Mesendoderm (in vitro differentiated cells): Measurements from ENCODE around the gene OR11H1. TPM values are rescaled to one million over a fixed set of nuclear protein-coding genes. Genes with fewer than 3 reads are reported as not detected.
"Not testable (repeated sequence)": the region's sequence is repeated elsewhere in the genome, so short reads cannot be mapped to it uniquely, and the experiment has no call there.

Experiments
- DNase-seq: peaks from one replicate; pipeline ENCODE4 v3.0.0; 2013
- H2AK5ac ChIP-seq: 2 replicates; pipeline ENCODE4 v1.6.1; 2013; ENCODE audit warnings: low read length, inconsistent platforms
- H2BK120ac ChIP-seq: 2 replicates; pipeline ENCODE4 v1.6.1; 2013; ENCODE audit warnings: low read depth, mild to moderate bottlenecking, low read length, moderate library complexity, mixed read lengths
- H2BK15ac ChIP-seq: replicated peaks from 2 replicates; pipeline ENCODE4 v1.6.1; 2013; ENCODE audit warnings: low read depth, mild to moderate bottlenecking, moderate library complexity
- H2BK5ac ChIP-seq: 2 replicates; pipeline ENCODE4 v1.6.1; 2013; ENCODE audit warnings: low read length, inconsistent platforms
- H3K18ac ChIP-seq: 2 replicates; pipeline ENCODE4 v1.6.1; 2013; ENCODE audit warnings: mild to moderate bottlenecking, low read length, mixed read lengths
- H3K23ac ChIP-seq: one replicate; pipeline ENCODE4 v1.6.1; 2013; ENCODE audit warnings: low read length
- H3K27ac ChIP-seq: 2 replicates; pipeline ENCODE4 v1.5.1; 2013; ENCODE audit warnings: low read depth, mild to moderate bottlenecking, inconsistent platforms, low read length, moderate library complexity
- H3K27me3 ChIP-seq: 2 replicates; pipeline ENCODE4 v1.6.1; 2013; ENCODE audit warnings: low read length, control low read depth, mild to moderate bottlenecking, inconsistent platforms; ENCODE audit not compliant: insufficient read depth, poor library complexity
- H3K36me3 ChIP-seq: 2 replicates; pipeline ENCODE4 v1.6.1; 2013; ENCODE audit warnings: low read length, inconsistent platforms; ENCODE audit not compliant: control insufficient read depth, insufficient read depth
- H3K4ac ChIP-seq: one replicate; pipeline ENCODE4 v1.6.1; 2013; ENCODE audit warnings: low read depth, mild to moderate bottlenecking, low read length, moderate library complexity
- H3K4me1 ChIP-seq: 2 replicates; pipeline ENCODE4 v1.6.1; 2013; ENCODE audit warnings: low read depth, low read length, inconsistent platforms; ENCODE audit not compliant: control insufficient read depth
- H3K4me2 ChIP-seq: 2 replicates; pipeline ENCODE4 v1.6.1; 2013; ENCODE audit warnings: low read length
- H3K4me3 ChIP-seq: 2 replicates; pipeline ENCODE4 v1.5.1; 2013; ENCODE audit warnings: mild to moderate bottlenecking, low read length
- H3K56ac ChIP-seq: one replicate; pipeline ENCODE4 v1.6.1; 2013; ENCODE audit warnings: low read length
- H3K79me1 ChIP-seq: 2 replicates; pipeline ENCODE4 v1.6.1; 2013; ENCODE audit warnings: low read length, inconsistent platforms
- H3K79me2 ChIP-seq: 2 replicates; pipeline ENCODE4 v1.6.1; 2013; ENCODE audit warnings: mild to moderate bottlenecking, low read length; ENCODE audit not compliant: control insufficient read depth, insufficient read depth
- H3K9ac ChIP-seq: 2 replicates; pipeline ENCODE4 v1.6.1; 2013; ENCODE audit warnings: low read length, inconsistent platforms
- H4K5ac ChIP-seq: one replicate; pipeline ENCODE4 v1.6.1; 2013; ENCODE audit warnings: low read length
- H4K8ac ChIP-seq: one replicate; pipeline ENCODE4 v1.6.1; 2013; ENCODE audit warnings: low read depth, mild to moderate bottlenecking, control low read depth, low read length, moderate library complexity
- WGBS: extraction: QIAGEN DNeasy Blood & Tissue Kit; methylation state at CpG from one replicate; pipeline ENCODE4 v1.1.7; 2013; ENCODE audit warnings: low lambda C conversion rate, missing lambda C conversion rate; ENCODE audit not compliant: insufficient coverage; ENCODE audit errors: extremely low coverage; 5-methylcytosine and 5-hydroxymethylcytosine counted together
- polyA plus RNA-seq, 2 experiments: library from polyadenylated mRNA; stranded (reverse); fragments of 200-250 nt; gene quantifications; one replicate each; pipeline ENCODE4 v1.2.3, GENCODE V29; 2013

Gene OR11H1
- polyA plus RNA-seq (2013, experiment 1 of 2) = not detected
- not detected for polyA plus RNA-seq (2013, experiment 2 of 2)

- H3K4me2 ChIP-seq, H3K79me1 ChIP-seq, H4K8ac ChIP-seq, H3K4me3 ChIP-seq, H2BK120ac ChIP-seq, H3K27ac ChIP-seq, H3K36me3 ChIP-seq, H3K79me2 ChIP-seq, H3K27me3 ChIP-seq, H2BK15ac ChIP-seq, DNase-seq, H2AK5ac ChIP-seq, H3K23ac ChIP-seq, H2BK5ac ChIP-seq, H3K9ac ChIP-seq, H4K5ac ChIP-seq, H3K4me1 ChIP-seq, H3K18ac ChIP-seq, H3K4ac ChIP-seq, H3K56ac ChIP-seq: not testable (repeated sequence)
- no CpG with 5 or more reads among the region's 3 CpGs for WGBS
These were observed at the start of gene OR11H1 for GRCh38 chr22:15527892-15528291. Gene OR11H1 (plus strand): TSS chr22:15528192. CDS start chr22:15528192, 0 bp downstream.

- not testable (repeated sequence) for H3K27me3 ChIP-seq, H4K5ac ChIP-seq, H3K23ac ChIP-seq, H4K8ac ChIP-seq, H3K4me1 ChIP-seq, H2BK5ac ChIP-seq, H3K36me3 ChIP-seq, H3K56ac ChIP-seq, H3K79me2 ChIP-seq, H3K27ac ChIP-seq, H2BK120ac ChIP-seq, H3K9ac ChIP-seq, H2BK15ac ChIP-seq, H3K4me3 ChIP-seq, H3K18ac ChIP-seq, H3K4me2 ChIP-seq, H3K4ac ChIP-seq, H2AK5ac ChIP-seq, H3K79me1 ChIP-seq, DNase-seq
- WGBS = no CpG with 5 or more reads among the region's 30 CpGs
These were observed 18.0 kb upstream of the OR11H1 start for GRCh38 chr22:15509967-15510366.

- H3K79me2 ChIP-seq, DNase-seq, H3K27ac ChIP-seq, H2BK15ac ChIP-seq, H3K23ac ChIP-seq, H3K4me2 ChIP-seq, H3K79me1 ChIP-seq, H3K4ac ChIP-seq, H3K36me3 ChIP-seq, H3K4me1 ChIP-seq, H3K27me3 ChIP-seq, H2AK5ac ChIP-seq, H4K5ac ChIP-seq, H2BK5ac ChIP-seq, H4K8ac ChIP-seq, H2BK120ac ChIP-seq, H3K18ac ChIP-seq, H3K4me3 ChIP-seq, H3K9ac ChIP-seq, H3K56ac ChIP-seq: not testable (repeated sequence)
- WGBS = no CpG with 5 or more reads among the region's 9 CpGs
These were observed 12.1 kb upstream of the OR11H1 start for GRCh38 chr22:15515896-15516295.

GRCh38 chr22:15553767-15554166, 25.8 kb downstream of the OR11H1 start:
- not testable (repeated sequence) for H3K4me3 ChIP-seq, DNase-seq, H3K79me2 ChIP-seq, H4K5ac ChIP-seq, H3K9ac ChIP-seq, H2BK5ac ChIP-seq, H3K27ac ChIP-seq, H3K79me1 ChIP-seq, H2BK120ac ChIP-seq, H3K18ac ChIP-seq, H3K36me3 ChIP-seq, H3K4ac ChIP-seq, H3K27me3 ChIP-seq, H3K4me2 ChIP-seq, H2AK5ac ChIP-seq, H2BK15ac ChIP-seq, H3K23ac ChIP-seq, H3K4me1 ChIP-seq, H4K8ac ChIP-seq, H3K56ac ChIP-seq
- WGBS = no CpG with 5 or more reads among the region's 31 CpGs

- H3K4ac ChIP-seq, H3K4me2 ChIP-seq: not testable (repeated sequence)
- no CpG with 5 or more reads among the region's 10 CpGs for WGBS
These were observed 35.5 kb downstream of the OR11H1 start for GRCh38 chr22:15563461-15563860.

GRCh38 chr22:15565063-15565462, 37.1 kb downstream of the OR11H1 start:
- not testable (repeated sequence) for H3K4me1 ChIP-seq, H3K4ac ChIP-seq, DNase-seq, H3K4me3 ChIP-seq, H4K8ac ChIP-seq, H3K36me3 ChIP-seq, H3K79me2 ChIP-seq, H2AK5ac ChIP-seq, H2BK15ac ChIP-seq, H2BK120ac ChIP-seq, H3K4me2 ChIP-seq, H3K56ac ChIP-seq, H3K18ac ChIP-seq, H3K27me3 ChIP-seq, H3K9ac ChIP-seq, H3K23ac ChIP-seq, H3K79me1 ChIP-seq, H2BK5ac ChIP-seq, H3K27ac ChIP-seq, H4K5ac ChIP-seq

More at GRCh38 chr22:15563461-15563860, 35.5 kb downstream of the OR11H1 start:
- H3K18ac ChIP-seq, H3K27ac ChIP-seq, H4K8ac ChIP-seq, H3K9ac ChIP-seq, DNase-seq, H3K4me1 ChIP-seq, H3K79me2 ChIP-seq, H4K5ac ChIP-seq, H3K27me3 ChIP-seq, H3K4me3 ChIP-seq, H2BK120ac ChIP-seq, H2BK5ac ChIP-seq, H2AK5ac ChIP-seq, H3K23ac ChIP-seq, H2BK15ac ChIP-seq, H3K56ac ChIP-seq, H3K36me3 ChIP-seq, H3K79me1 ChIP-seq: not testable (repeated sequence)
